Ascending aorta (tissue), 2 donors: Measurements from ENCODE around the gene MED23. TPM values are rescaled to one million over a fixed set of nuclear protein-coding genes. Genes with fewer than 3 reads are reported as not detected.

ENCODE experiments used
- DNase-seq, 2 donors: peaks; one replicate each; pipeline ENCODE4 v3.0.0-alpha.2; 2019; ENCODE audit warnings: low spot score in 2 of 2
- H3K27ac ChIP-seq, 2 donors: fragments of 200-600 bp; sonication (generic); one replicate each; pipeline ENCODE4 v1.5.1; 2016 to 2017; ENCODE audit warnings: mild to moderate bottlenecking in 1 of 2
- H3K27me3 ChIP-seq: fragments of 200-600 bp; sonication (generic); one replicate; pipeline ENCODE4 v1.5.1; 2017
- H3K36me3 ChIP-seq, 2 donors: fragments of 200-600 bp; sonication (generic); one replicate each; pipeline ENCODE4 v1.5.1; 2016
- H3K4me1 ChIP-seq, 2 donors: fragments of 200-600 bp; sonication (generic); one replicate each; pipeline ENCODE4 v1.5.1; 2016 to 2017; ENCODE audit warnings: mild to moderate bottlenecking in 1 of 2
- H3K4me3 ChIP-seq, 2 donors: fragments of 200-600 bp; sonication (generic); one replicate each; pipeline ENCODE4 v1.5.1; 2016 to 2017; ENCODE audit warnings: mild to moderate bottlenecking in 1 of 2
- H3K9me3 ChIP-seq, 2 donors: fragments of 200-600 bp; sonication (generic); one replicate each; pipeline ENCODE4 v1.5.1; 2016
- CTCF ChIP-seq, 3 experiments: fragments of 200-600 bp in 2 of 3; fragments of 450-650 bp in 1 of 3; sonication (generic) in 2 of 3; IDR thresholded peaks; one replicate each; pipeline ENCODE4 v1.5.1; 2016 to 2019; ENCODE audit warnings: antibody characterized with exemption in 3 of 3, mild to moderate bottlenecking in 1 of 3, moderate library complexity in 1 of 3
- intact Hi-C: fragments of 100-400 bp; cut with DNase I; formaldehyde crosslinking; loops from one replicate; pipeline ENCODE4 v1.15.1; 2023
- total RNA-seq: library from RNA; depleted of rRNA; stranded (reverse); fragments of >200 nt; gene quantifications from one replicate; pipeline ENCODE4 v1.1.0, GENCODE V29; 2016

Gene MED23
- total RNA-seq, 1 donor from 2014 or later, result 20.4 TPM

DNA sequence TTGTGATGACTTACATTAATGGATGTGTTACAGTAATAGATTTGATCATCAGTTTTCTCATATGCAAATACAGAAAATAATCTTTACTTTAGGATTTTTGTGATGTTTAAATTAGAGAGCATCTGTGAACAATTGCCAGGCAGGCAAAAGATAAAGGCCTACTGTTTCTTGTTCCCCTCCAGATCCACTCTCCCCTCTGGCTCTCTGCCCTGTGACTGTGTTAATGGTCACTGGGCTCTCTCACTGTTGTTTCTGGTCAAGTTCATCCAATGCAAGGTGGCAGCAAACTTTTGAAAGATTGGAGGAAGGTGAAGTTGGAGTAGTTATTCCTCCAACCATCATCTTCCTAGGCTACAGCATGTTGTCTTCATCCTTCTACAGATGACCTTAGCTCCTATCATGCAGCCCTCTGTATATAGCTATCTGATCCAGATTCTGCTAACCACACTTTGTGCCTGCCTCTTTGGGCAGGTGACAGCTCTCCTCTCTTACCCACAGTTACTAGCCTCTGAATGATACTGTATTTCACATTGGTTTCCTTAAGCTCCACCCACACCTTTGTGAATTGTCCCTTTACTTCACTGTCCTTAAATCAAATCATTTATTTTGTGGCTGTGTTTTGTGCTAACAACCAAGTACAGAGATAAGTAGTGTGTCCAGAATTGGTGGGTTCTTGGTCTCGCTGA is 103.9 kb downstream of the MED23 start:
- TF ChIP-seq CTCF (IDR thresholded peaks at IDR 0.05), result no peak
- intact Hi-C loops, result no loop called here
- H3K27ac ChIP-seq, result no peak overlapping the region

More for the DNA sequence above, 103.9 kb downstream of the MED23 start:
- no peak overlapping the region for H3K4me3 ChIP-seq
- H3K27me3 ChIP-seq, result no peaks in the 10 kb centered on the region
- no peaks in the 10 kb centered on the region for H3K9me3 ChIP-seq
- DNase-seq, result no peak
- H3K4me1 ChIP-seq, result no peaks in the 10 kb centered on the region
- no peaks in the 10 kb centered on the region for H3K36me3 ChIP-seq

Other genes starting within 250 kb of the MED23 start
- not detected for gene ARG1, start 55.0 kb downstream of the MED23 start, total RNA-seq
- gene ENPP3, start 9.1 kb upstream of the MED23 start, total RNA-seq, result not detected
- not detected for gene OR2A4, start 73.2 kb upstream of the MED23 start, total RNA-seq
- gene CTAGE9, start 82.8 kb upstream of the MED23 start, total RNA-seq, result not detected
- gene ENPP1, start 179.8 kb upstream of the MED23 start, total RNA-seq, result 4.5 TPM